ENCODE data around the gene PBX1. TPM values are rescaled to one million over a fixed set of nuclear protein-coding genes. Genes with fewer than 3 reads are reported as not detected.

The PBX1 gene
- total and polyA plus RNA-seq, 10 of the 15 experiments (the other 5 are each of a cell fraction or from before 2014, with no cell fraction given) = 0.05 to 0.28 (median 0.11) TPM; not detected in 5

DNA sequence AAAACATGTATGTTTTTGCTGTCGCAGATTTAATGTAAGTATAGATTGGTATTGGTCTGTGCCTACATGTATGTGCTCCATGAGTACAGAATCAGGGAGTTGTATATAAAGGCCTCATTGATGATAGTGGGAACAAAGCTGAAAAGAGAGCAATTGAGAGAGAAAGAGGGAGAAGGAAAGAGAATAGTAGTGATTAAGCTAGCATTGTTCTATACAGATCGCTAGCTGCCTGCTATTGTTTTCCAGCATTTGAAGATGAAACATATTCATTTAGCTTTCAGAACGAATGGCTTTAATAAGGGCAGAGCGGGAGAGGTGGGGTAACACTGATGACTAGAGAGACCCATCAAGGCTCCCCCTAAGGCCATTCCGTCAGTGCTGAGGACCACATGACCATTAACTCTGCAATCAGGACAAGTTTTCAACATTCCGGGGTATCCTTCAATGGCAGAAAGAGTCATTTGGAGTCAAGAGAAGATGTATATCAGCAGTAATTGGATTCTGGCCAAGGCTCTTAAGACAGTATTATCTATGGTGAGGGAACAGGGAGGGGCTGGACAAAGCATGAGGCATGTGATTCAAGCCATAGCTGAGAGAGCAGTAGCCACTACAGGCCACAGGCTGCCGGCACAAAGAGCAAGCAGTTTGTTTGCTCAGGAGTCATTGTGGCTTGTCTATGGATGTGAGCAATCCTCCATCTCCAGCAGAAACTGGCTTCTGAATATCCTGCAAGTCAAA is 176.5 kb downstream of the PBX1 start:
- ChIA-PET RAD21 (ENCODE audit: unreplicated experiment) (no interaction called here), SMC1A (ENCODE audit: uncharacterized antibody, unreplicated experiment) (no interaction called here), CTCF (no interaction called here), POLR2A (no interaction called here)
- in situ Hi-C loops (cut with MboI) (no loop called here), intact Hi-C loops (cut with micrococcal nuclease; ENCODE audit: unreplicated experiment) (no loop called here)
- no peak overlapping the region for H3K4me2 ChIP-seq (ENCODE audit: control insufficient read depth, insufficient read depth)
- no peak overlapping the region for H3K9ac ChIP-seq (ENCODE audit: control insufficient read depth, insufficient read depth, low read length)
- H3K4me1 ChIP-seq (ENCODE audit: control insufficient read depth, insufficient read depth, low read length) = no peaks in the 10 kb centered on the region
- no peak overlapping the region for H3K27ac ChIP-seq (ENCODE audit: control insufficient read depth, insufficient read depth)
- 63% methylated on average over 7 of the region's 7 CpGs for WGBS (ENCODE audit: insufficient coverage, insufficient replicate concordance, low lambda C conversion rate, missing lambda C conversion rate)
- H3K9me3 ChIP-seq (replicated peaks; ENCODE audit: control insufficient read depth, insufficient read depth, low read length) = no peaks in the 10 kb centered on the region
- no peaks in the 10 kb centered on the region for H3K36me3 ChIP-seq (ENCODE audit: control insufficient read depth in 2 of 2, insufficient read depth in 2 of 2, low read length in 1 of 2)
- H3K4me3 ChIP-seq = no peak overlapping the region
- no peak overlapping the region for H2AFZ ChIP-seq (ENCODE audit: control insufficient read depth, low read depth, low read length)
- H4K20me1 ChIP-seq (ENCODE audit: control insufficient read depth, insufficient read depth) = no peaks in the 10 kb centered on the region
- BruUV-seq (replicated peaks) = no TSS peak
- FAIRE-seq = no peak
- H3K79me2 ChIP-seq (ENCODE audit: control insufficient read depth, insufficient read depth, low read length) = no peaks in the 10 kb centered on the region
- ATAC-seq = no peak
- no peaks in the 10 kb centered on the region for H3K27me3 ChIP-seq (replicated peaks in 1 of 2; ENCODE audit: control insufficient read depth in 2 of 2, insufficient read depth in 2 of 2, low read length in 1 of 2)
- TF ChIP-seq NFXL1 (IDR thresholded peaks at IDR 0.05; ENCODE audit: borderline replicate concordance) = no peak
- no peak for TF ChIP-seq KLF5 (IDR thresholded peaks at IDR 0.05; ENCODE audit: partially characterized antibody)
- TF ChIP-seq, protein P1, sequence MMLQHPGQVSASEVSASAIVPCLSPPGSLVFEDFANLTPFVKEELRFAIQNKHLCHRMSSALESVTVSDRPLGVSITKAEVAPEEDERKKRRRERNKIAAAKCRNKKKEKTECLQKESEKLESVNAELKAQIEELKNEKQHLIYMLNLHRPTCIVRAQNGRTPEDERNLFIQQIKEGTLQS (IDR thresholded peaks at IDR 0.05; ENCODE audit: borderline replicate concordance, extremely low read depth, low read depth, low read length) = no peak
- TF ChIP-seq, protein P2, sequence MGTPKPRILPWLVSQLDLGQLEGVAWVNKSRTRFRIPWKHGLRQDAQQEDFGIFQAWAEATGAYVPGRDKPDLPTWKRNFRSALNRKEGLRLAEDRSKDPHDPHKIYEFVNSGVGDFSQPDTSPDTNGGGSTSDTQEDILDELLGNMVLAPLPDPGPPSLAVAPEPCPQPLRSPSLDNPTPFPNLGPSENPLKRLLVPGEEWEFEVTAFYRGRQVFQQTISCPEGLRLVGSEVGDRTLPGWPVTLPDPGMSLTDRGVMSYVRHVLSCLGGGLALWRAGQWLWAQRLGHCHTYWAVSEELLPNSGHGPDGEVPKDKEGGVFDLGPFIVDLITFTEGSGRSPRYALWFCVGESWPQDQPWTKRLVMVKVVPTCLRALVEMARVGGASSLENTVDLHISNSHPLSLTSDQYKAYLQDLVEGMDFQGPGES (IDR thresholded peaks at IDR 0.05) = no peak
- TF ChIP-seq SMARCA5 (IDR thresholded peaks at IDR 0.05) = no peak
- TF ChIP-seq, protein P3, sequence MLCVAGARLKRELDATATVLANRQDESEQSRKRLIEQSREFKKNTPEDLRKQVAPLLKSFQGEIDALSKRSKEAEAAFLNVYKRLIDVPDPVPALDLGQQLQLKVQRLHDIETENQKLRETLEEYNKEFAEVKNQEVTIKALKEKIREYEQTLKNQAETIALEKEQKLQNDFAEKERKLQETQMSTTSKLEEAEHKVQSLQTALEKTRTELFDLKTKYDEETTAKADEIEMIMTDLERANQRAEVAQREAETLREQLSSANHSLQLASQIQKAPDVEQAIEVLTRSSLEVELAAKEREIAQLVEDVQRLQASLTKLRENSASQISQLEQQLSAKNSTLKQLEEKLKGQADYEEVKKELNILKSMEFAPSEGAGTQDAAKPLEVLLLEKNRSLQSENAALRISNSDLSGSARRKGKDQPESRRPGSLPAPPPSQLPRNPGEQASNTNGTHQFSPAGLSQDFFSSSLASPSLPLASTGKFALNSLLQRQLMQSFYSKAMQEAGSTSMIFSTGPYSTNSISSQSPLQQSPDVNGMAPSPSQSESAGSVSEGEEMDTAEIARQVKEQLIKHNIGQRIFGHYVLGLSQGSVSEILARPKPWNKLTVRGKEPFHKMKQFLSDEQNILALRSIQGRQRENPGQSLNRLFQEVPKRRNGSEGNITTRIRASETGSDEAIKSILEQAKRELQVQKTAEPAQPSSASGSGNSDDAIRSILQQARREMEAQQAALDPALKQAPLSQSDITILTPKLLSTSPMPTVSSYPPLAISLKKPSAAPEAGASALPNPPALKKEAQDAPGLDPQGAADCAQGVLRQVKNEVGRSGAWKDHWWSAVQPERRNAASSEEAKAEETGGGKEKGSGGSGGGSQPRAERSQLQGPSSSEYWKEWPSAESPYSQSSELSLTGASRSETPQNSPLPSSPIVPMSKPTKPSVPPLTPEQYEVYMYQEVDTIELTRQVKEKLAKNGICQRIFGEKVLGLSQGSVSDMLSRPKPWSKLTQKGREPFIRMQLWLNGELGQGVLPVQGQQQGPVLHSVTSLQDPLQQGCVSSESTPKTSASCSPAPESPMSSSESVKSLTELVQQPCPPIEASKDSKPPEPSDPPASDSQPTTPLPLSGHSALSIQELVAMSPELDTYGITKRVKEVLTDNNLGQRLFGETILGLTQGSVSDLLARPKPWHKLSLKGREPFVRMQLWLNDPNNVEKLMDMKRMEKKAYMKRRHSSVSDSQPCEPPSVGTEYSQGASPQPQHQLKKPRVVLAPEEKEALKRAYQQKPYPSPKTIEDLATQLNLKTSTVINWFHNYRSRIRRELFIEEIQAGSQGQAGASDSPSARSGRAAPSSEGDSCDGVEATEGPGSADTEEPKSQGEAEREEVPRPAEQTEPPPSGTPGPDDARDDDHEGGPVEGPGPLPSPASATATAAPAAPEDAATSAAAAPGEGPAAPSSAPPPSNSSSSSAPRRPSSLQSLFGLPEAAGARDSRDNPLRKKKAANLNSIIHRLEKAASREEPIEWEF (IDR thresholded peaks at IDR 0.05; ENCODE audit: insufficient replicate concordance, low read depth, low read length) = no peak
- no peak for TF ChIP-seq RBBP5 (conservative IDR thresholded peaks at IDR 0.05)
- no peak for TF ChIP-seq MTA3 (IDR thresholded peaks at IDR 0.05; ENCODE audit: borderline replicate concordance, low read length)
- TF ChIP-seq HDAC2 (IDR thresholded peaks at IDR 0.05) = no peak
- no peak for TF ChIP-seq IKZF2 (IDR thresholded peaks at IDR 0.05)
- TF ChIP-seq SUZ12 (IDR thresholded peaks at IDR 0.05; ENCODE audit: unreplicated experiment) = no peak
- DNase-seq (ENCODE audit: low read depth, low spot score) = no peak
